Fibroblast of lung (primary cell): ENCODE results near the gene TPRG1L. TPM values are rescaled to one million over a fixed set of nuclear protein-coding genes. Genes with fewer than 3 reads are reported as not detected.

Experiments used
- DNase-seq, 2 donors: peaks; one replicate each; pipeline versions ENCODE4 v3.0.0 to v3.0.0-alpha.2; 2010; ENCODE audit warnings: low read depth in 2 of 2
- H2AFZ ChIP-seq: 2 replicates; pipeline ENCODE4 v1.5.1; 2012; ENCODE audit warnings: low read length, control low read depth, inconsistent platforms
- H3K27ac ChIP-seq: 2 replicates; pipeline ENCODE4 v1.5.1; 2011; ENCODE audit warnings: low read length, control low read depth; ENCODE audit not compliant: insufficient read depth
- H3K27me3 ChIP-seq: 2 replicates; pipeline ENCODE4 v1.5.1; 2011; ENCODE audit warnings: mild to moderate bottlenecking, low read length; ENCODE audit not compliant: control insufficient read depth, insufficient read depth
- H3K36me3 ChIP-seq: 2 replicates; pipeline ENCODE4 v1.5.1; 2011; ENCODE audit warnings: low read length; ENCODE audit not compliant: control insufficient read depth, insufficient read depth
- H3K4me1 ChIP-seq: 2 replicates; pipeline ENCODE4 v1.5.1; 2011; ENCODE audit warnings: low read length; ENCODE audit not compliant: control insufficient read depth, insufficient read depth; ENCODE audit errors: extremely low read depth
- H3K4me2 ChIP-seq: 2 replicates; pipeline ENCODE4 v1.5.1; 2011; ENCODE audit warnings: low read length, control low read depth; ENCODE audit not compliant: insufficient read depth; ENCODE audit errors: extremely low read depth
- H3K4me3 ChIP-seq, 4 experiments: fragments of 200-600 bp in 1 of 4; sonication (generic) in 1 of 4; replicated peaks in 1 of 4; 2 replicates each; pipeline ENCODE4 v1.5.1; 2011 to 2016; ENCODE audit warnings: low read length in 4 of 4, low read depth in 3 of 4, mild to moderate bottlenecking in 3 of 4, control low read depth in 2 of 4, inconsistent platforms in 1 of 4, mixed read lengths in 1 of 4; ENCODE audit not compliant: insufficient read depth in 1 of 4; ENCODE audit errors: control extremely low read depth in 1 of 4
- H3K79me2 ChIP-seq: 2 replicates; pipeline ENCODE4 v1.5.1; 2012; ENCODE audit warnings: mild to moderate bottlenecking, low read length, inconsistent platforms; ENCODE audit not compliant: control insufficient read depth, insufficient read depth
- H3K9ac ChIP-seq: 2 replicates; pipeline ENCODE4 v1.5.1; 2011; ENCODE audit warnings: mild to moderate bottlenecking, low read length, control low read depth; ENCODE audit not compliant: insufficient read depth
- H3K9me3 ChIP-seq: 2 replicates; pipeline ENCODE4 v1.5.1; 2012; ENCODE audit warnings: low read depth, low read length; ENCODE audit not compliant: control insufficient read depth, insufficient read depth
- H4K20me1 ChIP-seq: 2 replicates; pipeline ENCODE4 v1.5.1; 2011; ENCODE audit warnings: low read length; ENCODE audit not compliant: control insufficient read depth, insufficient read depth; ENCODE audit errors: extremely low read depth
- CTCF ChIP-seq, 2 donors: IDR thresholded peaks in 1 of 2; conservative IDR thresholded peaks in 1 of 2; 1 replicate in 1 of 2; 2 replicates in 1 of 2; pipeline ENCODE4 v1.5.1; 2011 to 2012; ENCODE audit warnings: low read length in 2 of 2, control low read depth in 1 of 2, inconsistent platforms in 1 of 2, low read depth in 1 of 2, mild to moderate bottlenecking in 1 of 2
- EZH2 ChIP-seq: IDR thresholded peaks from 2 replicates; pipeline ENCODE4 v1.5.1; 2012; ENCODE audit warnings: low read length, control low read depth, mild to moderate bottlenecking; ENCODE audit errors: missing control alignments
- polyA plus RNA-seq, 2 donors: library from polyadenylated mRNA; depleted of rRNA in 1 of 2; stranded (reverse) in 1 of 2; unstranded in 1 of 2; fragments of >200 nt; gene quantifications; 2 replicates each; pipeline ENCODE4 v1.2.1, GENCODE V29; 2011 to 2012; ENCODE audit warnings: missing spikeins in 1 of 2
- total RNA-seq: library from RNA; depleted of rRNA; stranded (reverse); fragments of >200 nt; gene quantifications from 2 replicates; pipeline ENCODE4 v1.2.1, GENCODE V29; 2014

The TPRG1L gene
- total and polyA plus RNA-seq, 2 donors (not counting 1 experiment from before 2014, with no cell fraction given): 22.3 to 56.7 TPM

DNA sequence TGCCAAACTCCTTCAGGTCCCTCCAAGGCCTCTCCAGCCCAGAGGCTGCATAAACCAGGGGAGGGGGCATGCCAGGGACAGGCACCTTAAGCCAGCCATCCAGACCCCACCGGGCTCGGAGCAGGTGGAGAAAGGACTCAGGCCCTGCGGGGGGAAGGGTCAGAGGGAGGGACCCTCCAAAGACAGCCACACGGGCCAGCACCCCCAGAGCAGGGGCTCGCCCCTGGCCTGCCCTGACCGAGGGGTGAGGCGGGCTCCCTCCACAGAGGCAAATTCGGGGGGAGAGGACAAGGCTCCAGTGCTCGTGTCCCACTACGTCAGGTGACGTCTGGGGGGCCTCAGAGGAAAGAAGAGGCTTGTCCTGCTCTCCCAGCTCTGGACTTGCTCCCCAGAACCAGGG lies 21.7 kb upstream of the TPRG1L start:
- Histone ChIP-seq H3K9me3 (no peaks in the 10 kb centered on the region), H3K4me1 (no peaks in the 10 kb centered on the region), H3K36me3 (no peaks in the 10 kb centered on the region), H3K4me2 (no peak overlapping the region), H3K4me3 (no peak overlapping the region), H3K27me3 (no peaks in the 10 kb centered on the region), H3K79me2 (no peaks in the 10 kb centered on the region), H3K27ac (no peak overlapping the region), H2AFZ (no peak overlapping the region), H3K9ac (no peak overlapping the region), H4K20me1 (no peaks in the 10 kb centered on the region)
- DNase-seq: no peak
- no peak for TF ChIP-seq CTCF (conservative IDR thresholded peaks at IDR 0.05 in 1 of 2, IDR thresholded peaks at IDR 0.05 in 1 of 2; ENCODE audit: low read depth in 1 of 2, low read length in 2 of 2)

DNA sequence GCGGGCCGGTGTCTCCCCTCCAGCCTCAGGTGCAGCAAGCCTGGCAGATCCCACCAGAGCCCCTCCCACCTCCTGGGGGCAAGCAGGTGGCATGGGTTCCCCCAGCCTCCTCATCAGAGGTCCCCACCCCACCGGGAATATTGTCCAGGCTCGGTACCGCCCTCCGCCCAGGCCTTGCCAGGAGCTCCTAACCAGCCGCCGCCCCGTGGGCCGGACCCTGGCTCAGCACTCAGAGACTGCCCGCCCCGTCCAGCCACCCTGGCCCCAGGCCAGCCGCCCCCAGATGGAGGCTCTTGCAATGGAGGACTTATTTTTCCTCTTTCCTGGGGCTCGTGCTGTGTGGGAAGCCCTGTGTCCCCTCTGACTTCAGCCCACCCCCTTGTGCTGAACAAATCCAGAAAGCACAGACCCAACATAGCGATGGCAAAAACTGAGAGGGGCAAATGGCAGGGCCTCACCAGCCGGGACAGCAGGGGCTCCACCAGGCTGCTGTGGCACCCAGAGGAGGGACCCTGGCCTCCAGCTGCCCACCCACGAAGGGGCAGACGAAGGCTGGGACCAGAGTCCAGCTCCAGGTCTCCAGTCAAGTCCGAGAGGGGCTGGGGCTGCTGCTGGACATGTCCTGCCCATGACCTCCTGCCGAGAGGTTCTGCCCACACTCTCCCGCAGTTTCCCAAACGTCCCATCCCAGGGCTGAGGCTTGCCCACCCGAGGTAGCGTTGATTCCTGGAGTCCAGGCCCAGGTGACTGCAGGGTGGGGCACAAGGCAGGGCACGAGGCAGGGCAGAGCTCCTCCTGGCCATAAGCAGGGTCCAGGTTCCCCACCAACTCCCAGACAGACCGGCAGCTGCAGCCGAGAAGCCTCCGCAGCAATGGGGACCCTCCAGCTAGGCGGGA lies 21.0 kb upstream of the TPRG1L start:
- no peak for TF ChIP-seq CTCF (conservative IDR thresholded peaks at IDR 0.05 in 1 of 2, IDR thresholded peaks at IDR 0.05 in 1 of 2; ENCODE audit: low read depth in 1 of 2, low read length in 2 of 2)
- TF ChIP-seq EZH2: no peak
- Histone ChIP-seq H3K9me3 (no peaks in the 10 kb centered on the region), H3K27me3 (no peaks in the 10 kb centered on the region), H2AFZ (no peak overlapping the region), H3K27ac (no peak overlapping the region), H3K9ac (no peak overlapping the region), H3K4me3 (no peak overlapping the region), H3K36me3 (no peaks in the 10 kb centered on the region), H3K79me2 (no peaks in the 10 kb centered on the region), H4K20me1 (no peaks in the 10 kb centered on the region), H3K4me2 (no peak overlapping the region), H3K4me1 (no peaks in the 10 kb centered on the region)
- no peak for DNase-seq

GRCh38 chr1:3604468-3604974 lies 20.3 kb upstream of the TPRG1L start:
- DNase-seq: no peak
- no peaks in the 10 kb centered on the region for H3K9me3 ChIP-seq
- TF ChIP-seq EZH2: no peak
- TF ChIP-seq CTCF (conservative IDR thresholded peaks at IDR 0.05 in 1 of 2, IDR thresholded peaks at IDR 0.05 in 1 of 2; ENCODE audit: low read depth in 1 of 2, low read length in 2 of 2): no peak
- no peak overlapping the region for H3K4me2 ChIP-seq
- no peaks in the 10 kb centered on the region for H3K4me1 ChIP-seq
- H2AFZ ChIP-seq: no peak overlapping the region
- no peaks in the 10 kb centered on the region for H4K20me1 ChIP-seq
- H3K4me3 ChIP-seq: no peak overlapping the region
- H3K9ac ChIP-seq: no peak overlapping the region
- H3K36me3 ChIP-seq: no peaks in the 10 kb centered on the region
- H3K27me3 ChIP-seq: no peaks in the 10 kb centered on the region
- no peak overlapping the region for H3K27ac ChIP-seq
- H3K79me2 ChIP-seq: no peaks in the 10 kb centered on the region
